ENCODE measurements around the gene NUP214.
"Not testable (repeated sequence)": the region's sequence is repeated elsewhere in the genome, so short reads cannot be mapped to it uniquely, and the experiment has no call there.

Gene NUP214

GRCh38 chr9:131186622-131187021 is 61.2 kb downstream of the NUP214 start:
- no peak overlapping the region for H3K4me3 Mint-ChIP-seq

GRCh38 chr9:131187957-131188356 is 62.6 kb downstream of the NUP214 start:
- Mint-ChIP-seq H3K27me3 (ENCODE audit: low read depth, poor library complexity) (no peaks in the 10 kb centered on the region), H3K4me1 (peaks cover 6% of the 10 kb centered on the region), H3K36me3 (ENCODE audit: low read depth) (peaks cover 47% of the 10 kb centered on the region), H3K4me3 (no peak overlapping the region), H3K9me3 (no peaks in the 10 kb centered on the region), H3K27ac (no peak overlapping the region)
- DNase-seq: no peak
- TF ChIP-seq CTCF (IDR thresholded peaks at IDR 0.05): no peak

More at GRCh38 chr9:131186622-131187021, 61.2 kb downstream of the NUP214 start:
- TF ChIP-seq CTCF (IDR thresholded peaks at IDR 0.05): no peak
- Mint-ChIP-seq H3K9me3 (no peaks in the 10 kb centered on the region), H3K27me3 (ENCODE audit: low read depth, poor library complexity) (no peaks in the 10 kb centered on the region), H3K4me1 (peaks cover 6% of the 10 kb centered on the region), H3K27ac (peak overlapping the region; percentile 25), H3K36me3 (ENCODE audit: low read depth) (peaks cover 46% of the 10 kb centered on the region)
- DNase-seq: no peak

DNA sequence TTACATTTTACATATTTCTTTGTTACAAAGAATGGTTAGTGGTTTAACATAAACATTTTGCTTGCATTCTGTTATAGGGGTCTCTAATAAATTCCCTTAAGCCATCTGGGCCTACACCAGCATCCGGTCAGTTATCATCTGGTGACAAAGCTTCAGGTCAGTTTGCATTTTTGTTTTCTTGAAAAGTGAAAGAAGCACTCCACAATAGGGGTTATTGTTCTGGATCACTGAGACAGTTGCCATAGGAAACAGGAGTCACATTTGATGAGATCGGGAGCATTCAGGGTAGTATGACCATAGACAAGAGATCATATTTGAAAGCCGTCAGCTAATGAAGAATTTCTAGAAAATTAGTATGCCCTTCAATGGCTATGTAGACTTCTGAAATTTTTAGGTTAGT is 63.6 kb downstream of the NUP214 start:
- peaks cover 6% of the 10 kb centered on the region for H3K4me1 Mint-ChIP-seq
- no peak for TF ChIP-seq CTCF (IDR thresholded peaks at IDR 0.05)
- no peak overlapping the region for H3K4me3 Mint-ChIP-seq
- peaks cover 52% of the 10 kb centered on the region for H3K36me3 Mint-ChIP-seq (ENCODE audit: low read depth)
- no peak overlapping the region for H3K27ac Mint-ChIP-seq
- no peak for DNase-seq
- peaks cover 2% of the 10 kb centered on the region for H3K27me3 Mint-ChIP-seq (ENCODE audit: low read depth, poor library complexity)
- no peaks in the 10 kb centered on the region for H3K9me3 Mint-ChIP-seq

- DNase-seq: no peak
- Mint-ChIP-seq H3K4me1 (peaks cover 6% of the 10 kb centered on the region), H3K4me3 (no peak overlapping the region), H3K36me3 (ENCODE audit: low read depth) (peaks cover 65% of the 10 kb centered on the region), H3K27me3 (ENCODE audit: low read depth, poor library complexity) (peaks cover 2% of the 10 kb centered on the region), H3K9me3 (no peaks in the 10 kb centered on the region), H3K27ac (no peak overlapping the region)
- TF ChIP-seq CTCF (IDR thresholded peaks at IDR 0.05): no peak
Measured at GRCh38 chr9:131190191-131190590, 64.8 kb downstream of the NUP214 start.

DNA sequence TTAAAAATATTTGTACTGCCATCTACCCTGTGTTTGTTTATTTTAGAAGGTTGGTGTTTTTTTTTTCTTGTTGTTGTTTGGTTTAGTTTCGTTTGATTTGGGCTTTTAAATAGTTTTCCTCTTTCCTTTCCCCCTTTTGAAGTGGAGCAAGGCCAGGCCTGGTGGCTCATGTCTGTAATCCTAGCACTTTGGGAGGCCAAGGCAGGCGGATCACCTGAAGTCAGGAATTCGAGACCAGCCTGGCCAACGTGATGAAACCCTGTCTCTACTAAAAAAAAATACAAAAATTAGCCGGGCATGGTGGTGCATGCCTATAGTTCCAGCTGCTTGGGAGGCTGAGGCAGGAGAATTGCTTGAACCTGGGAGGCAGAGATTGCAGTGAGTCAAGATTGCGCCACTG is 65.6 kb downstream of the NUP214 start:
- not testable (repeated sequence) for DNase-seq; H3K9me3 Mint-ChIP-seq; H3K4me1 Mint-ChIP-seq; H3K27me3 Mint-ChIP-seq (ENCODE audit: low read depth, poor library complexity); H3K4me3 Mint-ChIP-seq
- peaks cover 65% of the 10 kb centered on the region for H3K36me3 Mint-ChIP-seq (ENCODE audit: low read depth)
- peak overlapping the region; percentile 53 for H3K27ac Mint-ChIP-seq

DNA sequence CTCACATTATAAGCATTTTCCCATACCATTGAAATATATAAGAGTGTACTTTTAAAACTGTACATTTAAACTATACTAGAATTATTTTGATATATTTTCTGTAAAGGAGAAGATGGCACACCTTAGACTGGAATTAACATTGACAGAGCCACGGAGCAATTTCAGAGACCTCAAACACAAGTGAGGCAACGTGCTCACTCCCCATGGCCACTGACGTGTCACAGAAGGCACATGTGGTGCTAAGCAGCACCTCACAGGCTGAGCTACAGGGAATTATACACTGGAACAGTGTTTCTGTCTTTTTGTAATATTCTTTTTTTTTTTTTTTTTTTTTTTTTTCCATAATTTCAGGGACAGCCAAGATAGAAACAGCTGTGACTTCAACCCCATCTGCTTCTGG is 66.5 kb downstream of the NUP214 start:
- peaks cover 2% of the 10 kb centered on the region for H3K27me3 Mint-ChIP-seq (ENCODE audit: low read depth, poor library complexity)
- DNase-seq: no peak
- no peaks in the 10 kb centered on the region for H3K9me3 Mint-ChIP-seq
- H3K4me1 Mint-ChIP-seq: peaks cover 6% of the 10 kb centered on the region
- no peak for TF ChIP-seq CTCF (IDR thresholded peaks at IDR 0.05)
- H3K36me3 Mint-ChIP-seq (ENCODE audit: low read depth): peaks cover 64% of the 10 kb centered on the region
- H3K27ac Mint-ChIP-seq: no peak overlapping the region
- no peak overlapping the region for H3K4me3 Mint-ChIP-seq

All from nephron progenitor cell (in vitro differentiated cells).